H1 (cell line): ENCODE measurements around the gene GZF1. TPM values are rescaled to one million over a fixed set of nuclear protein-coding genes. Genes with fewer than 3 reads are reported as not detected.

ENCODE experiments used
- CTCF ChIA-PET: fragments of 300-600 bp; sonication (Branson Sonifier 250); formaldehyde crosslinking; loops from one replicate; lab custom pipeline; 2021; ENCODE audit not compliant: partially characterized antibody; lab: Charles Lee
- POLR2A ChIA-PET: fragments of 300-600 bp; sonication (Branson Sonifier 250); formaldehyde crosslinking; loops from one replicate; lab custom pipeline; 2021; ENCODE audit warnings: inconsistent platforms; ENCODE audit not compliant: partially characterized antibody; lab: Charles Lee
- DNase-seq, 2 experiments: peaks; one replicate each; pipeline versions ENCODE4 v3.0.0 to v3.0.0-alpha.2; 2010 to 2022; ENCODE audit warnings: low spot score in 2 of 2, low read depth in 1 of 2, mixed read lengths in 1 of 2
- FAIRE-seq: peaks from 2 replicates; lab custom pipeline; 2011; peaks lifted over from hg19 to GRCh38; lab: Jason Lieb, UNC
- H2AFZ ChIP-seq: 2 replicates; pipeline ENCODE4 v1.8.1; 2012; ENCODE audit warnings: low read length, inconsistent platforms
- H2AK5ac ChIP-seq: 2 replicates; pipeline ENCODE4 v1.6.1; 2013; ENCODE audit warnings: low read depth, low read length
- H2BK120ac ChIP-seq: replicated peaks from 2 replicates; pipeline ENCODE3; 2013; ENCODE audit warnings: low read depth, low read length, inconsistent platforms
- H2BK12ac ChIP-seq: 2 replicates; pipeline ENCODE4 v1.6.1; 2013; ENCODE audit warnings: low read depth, low read length
- H2BK15ac ChIP-seq: 2 replicates; pipeline ENCODE4 v1.6.1; 2013; ENCODE audit warnings: low read length
- H2BK20ac ChIP-seq: 2 replicates; pipeline ENCODE4 v1.6.1; 2013; ENCODE audit warnings: low read length
- H2BK5ac ChIP-seq: 2 replicates; pipeline ENCODE4 v1.6.1; 2013; ENCODE audit warnings: low read depth, low read length
- H3K14ac ChIP-seq: 2 replicates; pipeline ENCODE4 v1.6.1; 2013; ENCODE audit warnings: inconsistent platforms; ENCODE audit not compliant: insufficient read length
- H3K18ac ChIP-seq: 2 replicates; pipeline ENCODE4 v1.6.1; 2013; ENCODE audit warnings: low read length; ENCODE audit errors: extremely low read depth
- H3K23ac ChIP-seq: 2 replicates; pipeline ENCODE4 v1.6.1; 2013; ENCODE audit warnings: inconsistent platforms; ENCODE audit not compliant: insufficient read length
- H3K23me2 ChIP-seq: 2 replicates; pipeline ENCODE4 v1.6.1; 2013; ENCODE audit warnings: low read depth, low read length
- H3K27ac ChIP-seq: 2 replicates; pipeline ENCODE4 v1.6.1; 2011; ENCODE audit warnings: low read depth, low read length, inconsistent platforms
- H3K27me3 ChIP-seq, 4 experiments: replicated peaks in 1 of 4; 1 replicate in 1 of 4; 2 replicates in 3 of 4; pipeline versions ENCODE4 v1.6.1 to v1.8.1; 2011 to 2013; ENCODE audit warnings: low read length in 3 of 4, mild to moderate bottlenecking in 3 of 4, inconsistent platforms in 2 of 4, mixed read lengths in 2 of 4, moderate library complexity in 1 of 4; ENCODE audit not compliant: control insufficient read depth in 3 of 4, insufficient read depth in 3 of 4; ENCODE audit errors: extremely low read depth in 1 of 4
- H3K36me3 ChIP-seq, 4 experiments: 2 replicates each; pipeline versions ENCODE4 v1.6.1 to v1.8.1; 2011 to 2013; ENCODE audit warnings: mild to moderate bottlenecking in 4 of 4, low read length in 3 of 4, moderate library complexity in 2 of 4, control low read depth in 1 of 4, inconsistent platforms in 1 of 4; ENCODE audit not compliant: insufficient read depth in 4 of 4, control insufficient read depth in 2 of 4
- H3K4ac ChIP-seq: replicated peaks from 2 replicates; pipeline ENCODE3; 2013; ENCODE audit warnings: low read length, low read depth, mixed read lengths, inconsistent platforms; ENCODE audit not compliant: insufficient read length
- H3K4me1 ChIP-seq, 4 experiments: replicated peaks in 1 of 4; 1 replicate in 1 of 4; 2 replicates in 3 of 4; pipeline versions ENCODE4 v1.6.1 to v1.8.1; 2011 to 2013; ENCODE audit warnings: low read length in 3 of 4, inconsistent platforms in 2 of 4, mixed read lengths in 1 of 4; ENCODE audit not compliant: insufficient read depth in 4 of 4, control insufficient read depth in 3 of 4
- H3K4me2 ChIP-seq, 2 experiments: 2 replicates each; pipeline versions ENCODE4 v1.6.1 to v1.8.1; 2011 to 2013; ENCODE audit warnings: low read depth in 2 of 2, low read length in 2 of 2, control low read depth in 1 of 2, inconsistent platforms in 1 of 2, mild to moderate bottlenecking in 1 of 2; ENCODE audit not compliant: insufficient read depth in 1 of 2
- H3K4me3 ChIP-seq, 4 experiments: fragments of 200-600, 300-600 bp in 1 of 4; sonication (generic), shearing (Covaris generic), sonication (Bioruptor Twin) in 1 of 4; 2 replicates each; pipeline versions ENCODE4 v1.5.1 to v1.8.1; 2011 to 2016; ENCODE audit warnings: low read length in 4 of 4, low read depth in 3 of 4, control low read depth in 2 of 4, inconsistent platforms in 2 of 4, mild to moderate bottlenecking in 2 of 4, mixed read lengths in 1 of 4, moderate library complexity in 1 of 4; ENCODE audit not compliant: insufficient read depth in 2 of 4; ENCODE audit errors: extremely low read depth in 1 of 4
- H3K56ac ChIP-seq: replicated peaks from 2 replicates; pipeline ENCODE3; 2013; ENCODE audit warnings: low read depth, mild to moderate bottlenecking, mixed read lengths, low read length, inconsistent platforms; ENCODE audit not compliant: insufficient read length
- H3K79me1 ChIP-seq: 2 replicates; pipeline ENCODE4 v1.6.1; 2013; ENCODE audit warnings: low read depth, low read length, control low read depth
- H3K79me2 ChIP-seq, 2 experiments: 2 replicates each; pipeline versions ENCODE4 v1.6.1 to v1.8.1; 2012 to 2013; ENCODE audit warnings: low read length in 2 of 2, mild to moderate bottlenecking in 2 of 2, inconsistent platforms in 1 of 2; ENCODE audit not compliant: insufficient read depth in 2 of 2, control insufficient read depth in 1 of 2
- H3K9ac ChIP-seq, 4 experiments: replicated peaks in 1 of 4; 1 replicate in 1 of 4; 2 replicates in 3 of 4; pipeline versions ENCODE4 v1.6.1 to v1.8.1; 2011 to 2013; ENCODE audit warnings: low read depth in 3 of 4, low read length in 3 of 4, control low read depth in 2 of 4, mild to moderate bottlenecking in 2 of 4, moderate library complexity in 2 of 4, inconsistent platforms in 1 of 4; ENCODE audit errors: extremely low read depth in 1 of 4
- H3K9me3 ChIP-seq, 2 experiments: 2 replicates each; pipeline versions ENCODE4 v1.6.1 to v1.8.1; 2012 to 2013; ENCODE audit warnings: mild to moderate bottlenecking in 2 of 2, moderate library complexity in 2 of 2, control low read depth in 1 of 2, inconsistent platforms in 1 of 2, low read depth in 1 of 2, low read length in 1 of 2, mixed read lengths in 1 of 2; ENCODE audit not compliant: insufficient read depth in 2 of 2
- H4K20me1 ChIP-seq, 2 experiments: replicated peaks in 1 of 2; 2 replicates each; pipeline versions ENCODE3 to v1.8.1; 2011 to 2013; ENCODE audit warnings: inconsistent platforms in 2 of 2, low read length in 2 of 2, mild to moderate bottlenecking in 1 of 2; ENCODE audit not compliant: insufficient read depth in 2 of 2, control insufficient read depth in 1 of 2
- H4K5ac ChIP-seq: 2 replicates; pipeline ENCODE4 v1.6.1; 2013; ENCODE audit warnings: low read length, low read depth, mixed read lengths, inconsistent platforms; ENCODE audit not compliant: insufficient read length
- H4K8ac ChIP-seq: 2 replicates; pipeline ENCODE4 v1.8.0; 2013; ENCODE audit warnings: mild to moderate bottlenecking, moderate library complexity, low read length, inconsistent platforms; ENCODE audit not compliant: insufficient read depth; ENCODE audit errors: extremely low read depth
- H4K91ac ChIP-seq: replicated peaks from 2 replicates; pipeline ENCODE3; 2013; ENCODE audit warnings: low read length, mixed read lengths, inconsistent platforms; ENCODE audit not compliant: insufficient read length
- HDAC6 ChIP-seq: IDR thresholded peaks from one replicate; pipeline ENCODE4 v1.7.1; 2012; ENCODE audit warnings: low read depth, mild to moderate bottlenecking, inconsistent platforms, low read length, moderate library complexity
- SUZ12 ChIP-seq: fragments of 200-600 bp; sonication (generic); IDR thresholded peaks from 2 replicates; pipeline ENCODE4 v1.6.1; 2012; ENCODE audit warnings: mild to moderate bottlenecking, inconsistent platforms, low read length, moderate library complexity, mixed read lengths
- WGBS, 2 experiments: shearing (Covaris generic) in 1 of 2; methylation state at CpG; one replicate each; pipeline versions ENCODE4 v1.1.6 to v1.1.7; 2013 to 2015; ENCODE audit warnings: low lambda C conversion rate in 2 of 2, mixed read lengths in 2 of 2, inconsistent platforms in 1 of 2, low coverage in 1 of 2, missing lambda C conversion rate in 1 of 2; ENCODE audit not compliant: insufficient replicate concordance in 2 of 2, insufficient coverage in 1 of 2, insufficient read length in 1 of 2; ENCODE audit errors: extremely low coverage in 1 of 2, missing lambda C conversion rate in 1 of 2; 5-methylcytosine and 5-hydroxymethylcytosine counted together
- polyA plus RNA-seq, 7 experiments: library from polyadenylated mRNA; depleted of rRNA in 3 of 7; stranded (reverse) in 5 of 7; unstranded in 2 of 7; fragments of >200 nt in 5 of 7; fragments of 200-250 nt in 2 of 7; gene quantifications; 1 replicate in 5 of 7; 2 replicates in 1 of 7; 4 replicates in 1 of 7; pipeline versions ENCODE4 v1.2.1 to v1.2.3, GENCODE V29; 2011 to 2013; ENCODE audit warnings: missing spikeins in 2 of 7, mixed read lengths in 2 of 7
- total RNA-seq: library from RNA; stranded (reverse); fragmentation: NEBNext Ultra II Directional; extraction: Animal tissue kit (Norgen Biotek cat#: 25700); gene quantifications from 2 replicates; pipeline ENCODE4 v1.2.1, GENCODE V29; 2021

Gene GZF1
- total and polyA plus RNA-seq, 2 of the 8 experiments (the other 6 are each of a cell fraction or from before 2014, with no cell fraction given): 8.2 to 11.9 TPM

DNA sequence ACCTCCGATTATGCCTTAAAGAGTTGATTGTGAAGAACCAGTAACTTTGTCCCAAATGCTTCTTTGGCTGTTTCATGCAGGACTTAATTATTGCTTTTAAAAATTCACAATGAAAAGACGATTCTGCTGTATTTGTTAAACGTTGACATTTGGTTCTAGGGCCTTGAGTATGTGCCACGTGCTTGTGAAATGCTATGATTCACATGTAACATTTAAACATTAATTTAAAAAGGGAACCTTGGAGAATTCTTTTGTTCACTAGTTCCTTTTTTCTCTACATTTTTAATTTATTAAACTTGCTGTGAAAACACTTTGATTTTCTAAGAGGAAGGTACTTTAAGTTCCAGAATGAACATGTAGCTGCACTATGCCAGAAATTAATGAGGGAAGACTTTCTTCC is 9.5 kb downstream of the GZF1 start:
- Histone ChIP-seq H4K8ac (no peak overlapping the region), H3K4me3 (no peak overlapping the region), H2AFZ (no peak overlapping the region), H3K4me2 (no peak overlapping the region), H2BK120ac (no peak overlapping the region), H3K9ac (no peak overlapping the region), H3K9me3 (no peaks in the 10 kb centered on the region), H3K18ac (no peak overlapping the region), H3K4ac (no peak overlapping the region), H3K4me1 (no peaks in the 10 kb centered on the region), H3K23me2 (no peaks in the 10 kb centered on the region), H2BK5ac (no peak overlapping the region), H3K79me1 (no peaks in the 10 kb centered on the region; the same call in 1 of the 2 replicates), H3K23ac (no peak overlapping the region), H2BK15ac (no peak overlapping the region), H3K14ac (no peak overlapping the region), H3K79me2 (peaks cover 0 to 15% of the 10 kb centered on the region in 2 experiments; a peak in 2 of 4 replicates), H2BK20ac (no peak overlapping the region), H3K36me3 (peaks cover 14 to 63% (median 38%) of the 10 kb centered on the region in 4 experiments), H4K20me1 (peaks cover 2 to 15% of the 10 kb centered on the region in 2 experiments), H2AK5ac (no peak overlapping the region), H2BK12ac (no peak overlapping the region), H3K56ac (no peak overlapping the region), H3K27me3 (no peaks in the 10 kb centered on the region), H4K91ac (no peak overlapping the region), H4K5ac (no peak overlapping the region), H3K27ac (no peak overlapping the region)
- POLR2A ChIA-PET: interaction anchor here (1.3 kb wide), 1 partner anchor 8 kb away, joined by 4 read pairs; no protein-coding TSS in a partner anchor
- no peak for FAIRE-seq
- CTCF ChIA-PET: no interaction called here
- 79% methylated on average over 4 of the region's 4 CpGs; no CpG with 5 or more reads in 1 of the 2 experiments for WGBS, 2 experiments
- DNase-seq: no peak
- TF ChIP-seq SUZ12 (no peak), HDAC6 (no peak)
